NCI-H345 treated with DMSO at 0.1 percent for 48 hours (cell line): ENCODE results near the gene KLF16.

Experiments used
- DNase-seq: peaks from one replicate; lab custom pipeline; 2025; ENCODE audit not compliant: unreplicated experiment; lab: John Stamatoyannopoulos, UW

KLF16 gene

GRCh38 chr19:1871630-1872029 is 8.3 kb upstream of the KLF16 start:
- DNase-seq, result no peak

- DNase-seq, result no peak
Measured at GRCh38 chr19:1871140-1871597, 7.8 kb upstream of the KLF16 start.

GRCh38 chr19:1868971-1869370 is 5.6 kb upstream of the KLF16 start:
- DNase-seq, result no peak

GRCh38 chr19:1867349-1867724 is 4.0 kb upstream of the KLF16 start:
- DNase-seq, result no peak

- no peak for DNase-seq
Measured at GRCh38 chr19:1866693-1867348, 3.4 kb upstream of the KLF16 start.

GRCh38 chr19:1865172-1866010 is 2.0 kb upstream of the KLF16 start:
- no peak for DNase-seq

- DNase-seq, result no peak
Measured at GRCh38 chr19:1864480-1865171, 1.2 kb upstream of the KLF16 start.

GRCh38 chr19:1863638-1864479 is 480 bp upstream of the KLF16 start:
- peak; percentile 75 for DNase-seq

GRCh38 chr19:1862424-1863327 is 703 bp downstream of the KLF16 start:
- no peak for DNase-seq

- no peak for DNase-seq
Measured at GRCh38 chr19:1862068-1862423, 1.3 kb downstream of the KLF16 start.

- no peak for DNase-seq
Measured at GRCh38 chr19:1861599-1862031, 1.8 kb downstream of the KLF16 start.

- no peak for DNase-seq
Measured at GRCh38 chr19:1860821-1861598, 2.4 kb downstream of the KLF16 start.

GRCh38 chr19:1860042-1860775 is 3.2 kb downstream of the KLF16 start:
- DNase-seq, result no peak

GRCh38 chr19:1859331-1859781 is 4.0 kb downstream of the KLF16 start:
- DNase-seq, result no peak

- DNase-seq, result no peak
Measured at GRCh38 chr19:1858412-1859081, 4.8 kb downstream of the KLF16 start.

GRCh38 chr19:1857648-1858326 is 5.6 kb downstream of the KLF16 start:
- DNase-seq, result no peak
